ENCODE measurements around the gene LDLRAD4.

Gene LDLRAD4

DNA sequence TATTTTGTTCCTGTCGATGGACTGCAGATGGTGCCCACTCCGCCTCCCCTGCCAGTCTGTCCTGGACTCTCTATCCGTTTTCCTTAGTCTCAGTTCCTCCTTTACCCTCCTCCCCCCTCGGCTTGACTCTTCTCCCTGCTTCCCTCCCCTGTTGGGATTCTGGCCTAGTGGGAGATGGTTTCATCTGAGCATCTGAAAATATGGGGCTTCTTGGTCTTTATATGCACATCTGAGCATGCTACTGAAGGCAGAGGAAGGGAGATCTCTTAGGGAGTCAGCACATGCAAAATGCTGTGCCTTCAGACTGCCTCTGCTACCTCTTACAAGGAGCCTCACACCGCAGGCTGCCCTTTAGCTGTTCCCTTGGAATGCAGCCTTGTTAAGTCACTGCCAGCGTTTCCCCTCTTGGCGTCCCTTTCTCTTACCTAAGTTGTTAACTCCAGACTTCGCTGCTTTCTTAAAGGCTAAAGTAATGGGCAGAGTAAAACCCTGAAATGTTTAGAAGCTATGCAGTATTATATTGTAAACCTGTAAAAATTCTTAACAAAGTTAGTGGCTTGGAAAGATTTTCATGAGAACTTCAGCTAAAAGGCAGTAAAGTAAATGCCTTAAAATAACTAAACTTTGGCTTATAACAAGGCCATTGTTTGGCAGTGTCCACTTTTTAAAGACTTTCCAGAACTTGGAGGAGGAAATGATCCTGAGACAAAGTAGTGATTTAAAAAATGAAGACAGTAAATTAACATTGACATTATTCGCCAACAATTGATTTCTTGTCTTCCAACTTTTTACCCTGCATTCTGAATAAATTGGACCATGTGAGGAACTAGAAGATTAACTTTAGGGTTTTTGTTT lies 49.8 kb downstream of the LDLRAD4 start:
- no peak for DNase-seq

DNA sequence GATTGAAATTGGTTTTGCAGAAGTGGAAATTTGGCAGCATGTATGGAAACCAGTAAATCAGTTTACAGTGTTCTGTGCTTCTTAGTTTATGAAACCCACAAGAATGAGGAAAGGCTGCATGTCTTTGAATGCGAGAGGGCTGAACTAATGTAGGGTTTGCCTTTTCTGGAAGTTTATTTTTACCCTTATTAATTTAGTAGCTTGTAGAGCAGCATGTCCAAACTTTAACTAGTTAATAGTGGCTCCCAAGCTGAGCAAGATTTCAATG lies 50.4 kb downstream of the LDLRAD4 start:
- no peak for DNase-seq

- no peak for DNase-seq
These were observed 51.0 kb downstream of the LDLRAD4 start for GRCh38 chr18:13269521-13270011.

DNA sequence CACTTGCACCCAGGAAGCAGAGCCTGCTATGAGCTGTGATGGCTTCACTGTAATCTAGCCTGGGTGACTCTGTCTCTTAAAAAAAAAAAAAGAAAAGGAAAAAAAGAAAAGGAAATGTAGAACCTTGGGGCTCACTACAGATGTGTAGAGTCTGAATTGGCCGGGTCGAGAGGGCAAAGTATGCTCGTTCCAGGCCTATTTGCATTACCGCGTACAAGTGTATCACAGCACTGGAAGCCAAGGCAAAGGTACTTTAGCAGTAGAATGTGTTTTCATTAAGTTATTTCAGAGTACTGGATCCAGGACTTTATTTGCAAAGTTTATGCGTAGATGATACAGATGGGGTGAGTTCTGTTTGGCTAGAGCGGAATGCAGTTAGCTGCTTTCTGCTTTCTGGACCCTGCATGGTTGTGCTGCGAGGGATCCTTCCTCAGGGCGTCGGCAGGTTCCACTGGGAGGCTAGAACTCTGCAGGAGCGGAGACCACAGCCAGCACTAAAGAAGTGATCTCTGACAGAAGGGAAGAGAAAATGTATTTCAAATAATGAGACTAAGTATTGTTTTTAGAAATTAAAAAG lies 51.8 kb downstream of the LDLRAD4 start:
- no peak for DNase-seq

DNA sequence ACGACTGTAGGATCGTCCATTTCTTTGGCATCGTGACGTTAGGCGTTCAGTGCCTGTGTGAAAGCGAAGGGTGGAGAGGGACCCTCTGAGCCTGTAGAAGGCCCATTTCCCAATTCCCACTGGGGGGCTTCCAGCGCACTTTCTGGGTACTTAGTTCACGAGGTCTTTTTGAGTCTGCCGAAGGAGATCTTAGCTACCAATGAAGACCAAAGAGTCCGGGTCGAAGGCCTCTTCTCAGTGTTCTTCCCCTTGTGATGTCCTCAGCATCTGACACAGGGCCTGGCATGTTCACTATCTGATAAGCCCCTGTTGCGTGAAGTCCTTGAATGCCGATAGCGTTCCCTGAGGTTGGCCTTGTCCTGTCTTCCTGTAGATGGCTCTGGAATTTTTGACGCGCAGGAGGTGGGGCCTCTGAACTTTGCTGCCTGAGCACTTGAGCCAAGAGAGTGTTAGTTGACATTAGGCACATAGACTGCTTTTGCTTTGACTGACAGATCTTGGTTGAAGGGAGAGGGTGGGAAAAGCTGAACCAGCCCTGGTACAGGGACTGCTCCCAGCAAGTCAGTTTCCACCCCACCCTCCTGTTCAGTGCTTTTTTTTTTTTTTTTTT lies 52.8 kb downstream of the LDLRAD4 start:
- DNase-seq, result no peak

DNA sequence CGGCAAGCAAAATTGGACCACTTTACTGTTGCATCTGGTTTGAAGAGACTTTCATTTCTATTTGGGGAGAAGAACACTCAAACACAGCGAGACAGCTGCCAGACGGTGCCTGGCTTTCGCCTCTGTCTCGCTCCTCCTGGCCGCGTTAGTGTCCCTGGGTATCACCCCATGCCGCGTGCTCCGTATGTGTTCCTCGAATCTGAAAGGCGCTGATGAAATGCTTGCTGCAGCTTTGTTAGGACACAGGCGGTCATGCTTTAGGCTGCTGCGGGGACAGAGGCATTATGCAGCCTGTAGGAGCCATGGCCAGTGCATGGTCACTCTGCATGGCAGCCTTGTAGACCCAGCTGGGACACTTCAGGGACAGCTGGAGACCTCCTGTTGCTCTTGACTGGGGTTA lies 53.9 kb downstream of the LDLRAD4 start:
- no peak for DNase-seq

GRCh38 chr18:13273800-13274199 lies 55.2 kb downstream of the LDLRAD4 start:
- DNase-seq, result no peak

DNA sequence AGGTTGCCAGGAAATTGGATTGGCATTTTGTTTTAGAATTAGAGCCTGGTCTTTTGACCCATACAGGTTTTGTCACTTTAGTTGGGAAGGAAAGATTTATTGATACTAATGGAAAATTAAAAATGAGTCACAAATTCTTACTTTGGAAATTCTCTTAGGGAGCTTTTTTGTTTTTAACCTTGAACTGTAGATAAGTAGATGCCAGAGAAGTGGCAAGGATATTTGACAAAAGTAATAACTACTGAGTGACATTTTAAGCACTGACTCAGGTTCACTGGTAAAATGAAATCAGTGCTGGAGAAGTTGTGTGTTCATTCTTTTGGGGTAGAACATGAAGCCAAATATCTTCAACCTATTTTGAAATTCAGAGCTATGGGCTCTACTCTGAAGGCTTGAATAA lies 56.5 kb downstream of the LDLRAD4 start:
- DNase-seq, result no peak

DNA sequence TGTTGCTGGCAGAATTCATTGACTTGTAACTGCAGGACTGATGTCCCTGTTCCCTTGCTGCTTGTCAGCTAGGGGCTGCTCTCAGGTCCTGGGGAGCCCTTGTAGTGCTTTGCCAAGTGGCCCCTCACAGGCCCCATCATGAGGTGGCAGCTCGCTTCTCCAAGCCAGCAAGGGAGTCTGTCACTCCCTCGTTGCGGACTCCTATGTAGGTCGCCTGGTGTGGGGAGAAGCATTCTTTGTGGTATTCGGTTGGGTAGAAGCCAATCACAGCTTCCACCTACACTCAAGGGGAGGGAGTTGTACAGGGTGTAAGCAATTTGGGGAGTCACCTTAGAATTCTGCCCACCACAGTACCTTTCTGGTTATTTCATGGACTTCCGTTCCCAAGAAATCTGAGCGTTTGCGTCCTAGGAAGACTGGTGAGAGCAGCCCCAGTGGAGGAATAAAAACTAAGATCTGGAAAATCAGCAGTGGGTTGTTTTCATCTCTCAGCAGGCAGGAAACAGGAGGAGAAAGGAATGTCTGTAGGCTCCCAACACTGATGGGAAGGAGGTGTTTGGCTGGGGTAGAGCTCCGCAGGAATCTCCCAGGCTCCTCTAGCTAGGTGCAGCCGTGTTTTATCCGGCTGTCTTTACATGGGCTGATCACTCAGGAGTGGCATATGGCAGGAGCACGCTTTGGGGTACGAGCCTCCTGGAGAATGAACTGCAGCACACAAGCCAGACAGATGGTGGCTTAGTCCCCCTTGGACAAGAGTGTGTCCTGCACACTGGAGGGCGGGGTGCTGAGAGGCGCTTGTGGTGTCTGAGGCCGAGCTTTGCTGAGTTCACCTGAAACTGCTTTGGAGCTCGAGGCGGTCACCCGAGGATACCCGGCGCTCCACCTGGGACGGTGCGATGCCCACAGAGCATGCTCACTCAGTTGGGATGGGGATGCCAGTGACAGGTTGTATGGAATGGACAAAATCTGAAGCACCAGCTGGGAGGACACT lies 58.3 kb downstream of the LDLRAD4 start:
- no peak for DNase-seq

- DNase-seq, result no peak
These were observed 59.6 kb downstream of the LDLRAD4 start for GRCh38 chr18:13278062-13278630.

DNA sequence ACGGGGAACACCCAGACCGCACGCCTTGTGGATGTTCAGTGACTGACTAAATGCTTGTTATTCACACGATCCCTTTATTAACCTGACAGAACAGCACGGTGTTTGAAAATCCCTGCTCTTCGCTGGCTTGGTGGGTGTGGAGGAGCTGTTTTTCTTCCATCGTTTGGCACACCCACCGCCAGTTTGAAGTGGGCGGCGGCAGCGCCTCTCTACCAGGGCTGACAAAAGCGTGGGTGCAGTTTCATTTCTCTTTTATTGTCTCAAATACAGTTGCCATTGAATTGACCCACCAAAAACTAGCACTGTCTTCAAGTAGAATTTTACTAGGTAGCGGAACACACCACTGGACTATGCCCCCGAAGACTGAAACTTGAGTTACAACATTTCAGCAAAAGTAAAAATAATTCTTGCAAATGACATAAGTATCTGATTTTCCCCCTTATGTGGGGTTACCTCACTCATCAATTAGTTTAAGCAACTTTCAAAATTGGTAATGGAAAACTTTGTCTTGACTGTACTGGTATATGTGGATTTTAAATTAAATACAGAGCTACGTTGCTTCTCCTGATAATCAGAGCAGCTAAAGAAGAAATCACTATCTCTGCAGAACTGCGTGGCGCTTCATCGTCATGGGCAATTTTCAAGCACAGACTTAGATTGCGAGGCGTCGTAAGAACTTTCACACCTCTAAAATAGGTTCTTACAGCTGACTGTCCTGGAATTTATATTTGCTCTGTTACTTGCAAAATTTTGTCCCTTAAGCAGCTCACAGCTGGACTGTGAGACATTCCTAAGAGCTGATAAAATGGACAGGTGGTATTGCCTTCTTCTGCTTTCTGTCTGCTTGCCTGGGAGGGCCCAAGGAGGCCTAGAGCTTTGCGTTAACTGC lies 60.9 kb downstream of the LDLRAD4 start:
- DNase-seq, result no peak

DNA sequence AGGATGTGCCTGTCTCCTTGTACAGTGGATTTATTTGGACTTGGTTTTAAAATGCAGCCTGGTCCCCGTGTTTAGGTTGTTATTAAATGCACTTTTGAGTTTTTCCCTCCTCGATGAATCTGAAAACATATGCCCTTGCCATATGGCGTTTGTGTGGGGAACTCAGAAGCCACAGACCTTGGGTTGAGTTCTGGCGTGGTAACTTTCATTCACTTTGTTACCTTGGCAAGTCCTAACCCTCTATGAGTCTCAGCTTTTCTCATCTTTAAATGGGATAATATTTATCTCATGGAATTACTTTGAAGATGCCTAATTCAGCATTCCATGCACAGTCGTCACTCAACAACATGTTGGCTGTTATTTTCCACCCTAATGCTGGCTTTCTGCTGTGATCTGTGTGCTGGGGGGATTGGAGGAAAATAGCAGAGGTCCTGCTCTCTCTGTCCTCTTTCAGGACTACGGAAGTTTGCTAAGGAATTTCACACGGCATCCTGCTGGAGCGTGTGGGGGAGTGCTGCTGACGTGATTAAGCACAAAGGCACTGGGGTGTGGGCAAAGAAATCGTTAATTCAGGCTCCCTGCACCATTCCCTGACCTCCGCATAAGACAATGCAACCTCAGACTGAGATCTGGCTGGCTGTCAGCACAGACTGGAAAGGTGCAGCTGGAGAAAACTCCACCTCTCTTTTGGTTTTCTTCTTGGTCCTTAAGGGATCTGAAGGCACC lies 61.7 kb downstream of the LDLRAD4 start:
- no peak for DNase-seq

DNA sequence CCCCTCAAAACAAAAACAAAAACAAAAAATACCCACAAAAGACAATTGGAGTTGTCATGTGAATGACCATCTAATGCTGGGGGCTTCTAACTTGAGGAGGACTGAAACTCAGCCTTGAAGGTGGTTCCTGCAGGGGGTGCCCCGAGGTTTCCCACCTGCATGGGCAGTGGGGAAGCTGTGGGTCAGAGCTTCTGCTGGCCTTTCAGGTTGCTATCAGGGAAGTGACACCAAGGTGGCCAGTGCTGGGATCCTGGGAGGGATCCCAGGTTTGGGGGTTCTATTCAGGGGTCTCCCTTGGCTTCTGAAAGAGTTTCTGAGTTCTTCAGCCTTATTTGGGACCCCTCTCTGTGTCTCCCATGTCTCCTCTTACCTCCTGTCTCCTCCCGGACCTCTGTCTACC lies 62.8 kb downstream of the LDLRAD4 start:
- no peak for DNase-seq

DNA sequence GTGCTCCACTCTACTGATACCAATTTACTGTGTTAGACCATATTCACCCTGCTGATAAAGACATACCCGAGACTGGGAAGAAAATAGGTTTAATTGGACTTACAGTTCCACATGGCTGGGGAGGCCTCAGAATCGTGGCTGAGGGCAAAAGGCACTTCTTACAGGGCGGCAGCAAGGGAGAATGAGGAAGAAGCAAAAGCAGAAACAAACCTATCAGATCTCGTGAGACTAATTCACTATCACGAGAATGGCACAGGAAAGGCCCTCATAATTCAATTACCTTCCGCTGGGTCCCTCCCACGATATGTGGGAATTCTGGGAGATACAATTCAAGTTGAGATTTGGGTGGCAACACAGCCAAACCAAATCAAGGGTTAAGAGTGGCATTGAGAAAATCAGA lies 65.2 kb downstream of the LDLRAD4 start:
- no peak for DNase-seq

GRCh38 chr18:13284330-13285027 lies 65.9 kb downstream of the LDLRAD4 start:
- no peak for DNase-seq

- DNase-seq, result no peak
These were observed 67.3 kb downstream of the LDLRAD4 start for GRCh38 chr18:13285874-13286273.

- DNase-seq, result no peak
These were observed 68.0 kb downstream of the LDLRAD4 start for GRCh38 chr18:13286456-13287125.

DNA sequence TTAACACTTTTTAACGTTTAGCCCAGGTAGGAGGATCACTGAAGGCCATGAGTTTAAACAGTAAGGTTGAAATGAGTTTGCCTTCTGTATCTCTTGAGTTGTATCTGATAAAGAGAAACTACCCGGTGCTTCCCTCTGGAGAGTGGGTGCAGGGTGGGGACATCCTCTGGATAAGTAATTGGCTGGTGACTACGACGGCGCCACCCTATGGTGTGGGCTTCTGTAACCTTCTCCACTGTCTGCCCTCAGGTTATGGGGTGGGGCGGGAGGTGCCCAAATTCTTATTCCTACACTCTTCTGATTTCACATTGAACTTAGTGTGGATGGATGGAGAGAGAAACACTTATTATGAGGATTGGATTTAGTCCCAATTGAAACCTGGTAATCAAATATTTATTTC lies 68.8 kb downstream of the LDLRAD4 start:
- no peak for DNase-seq

GRCh38 chr18:13288509-13289133 lies 70.1 kb downstream of the LDLRAD4 start:
- no peak for DNase-seq

Data from GDM1 (cell line).